Measurements from ENCODE around the gene PRTG. TPM values are rescaled to one million over a fixed set of nuclear protein-coding genes. Genes with fewer than 3 reads are reported as not detected.
A peak's percentile ranks its signal among the peaks of the same experiment; 100 is the strongest.
"Not testable (repeated sequence)": the region's sequence is repeated elsewhere in the genome, so short reads cannot be mapped to it uniquely, and the experiment has no call there.

The PRTG gene
- total RNA-seq = 2.1 and 2.2 TPM in 2 replicates
- long read RNA-seq = 0 reads

DNA sequence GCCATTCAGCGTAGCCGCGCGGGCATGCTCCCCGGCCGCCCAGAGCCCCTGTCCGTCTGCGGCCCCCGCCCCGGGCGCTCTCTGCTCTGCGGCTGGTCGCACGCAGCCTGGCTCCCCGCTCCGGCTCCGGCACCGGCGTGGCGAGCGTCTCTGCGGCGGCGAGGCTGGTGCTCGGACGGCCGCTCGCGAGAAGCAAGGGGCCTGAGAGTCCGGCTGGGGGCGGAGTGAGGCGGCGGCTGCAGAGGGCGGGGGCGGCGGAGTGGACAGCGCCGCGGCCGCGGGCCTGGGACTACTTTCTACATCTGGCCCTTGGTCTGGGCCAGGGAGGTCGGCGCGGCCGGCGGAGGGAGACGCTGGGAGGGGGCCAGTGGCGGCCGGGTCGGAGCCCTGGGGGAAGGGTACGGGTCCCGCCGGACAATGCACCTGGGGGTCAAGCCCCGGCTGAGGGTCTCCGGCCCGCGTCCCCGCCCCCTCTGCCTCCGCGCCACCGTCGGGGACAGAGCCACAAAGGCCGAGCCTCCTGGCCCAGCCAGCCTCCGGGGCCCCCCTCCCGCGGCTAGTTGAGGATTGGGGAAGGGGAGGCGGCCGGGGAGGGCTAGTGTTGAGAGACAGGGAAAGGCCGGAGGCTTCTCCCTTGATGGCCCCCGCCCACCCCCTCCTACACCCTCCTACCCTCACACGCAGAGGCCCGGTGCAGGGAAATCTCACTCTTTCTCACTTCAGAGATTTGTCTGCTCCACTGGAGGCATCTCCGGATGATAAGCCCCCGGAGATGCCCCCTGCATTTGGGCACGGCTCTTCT is at the start of gene PRTG:
Gene PRTG, minus strand, starts transcription at position 226 of the 802 bp plus-strand sequence. Its CDS starts 221 bp downstream, at position 5.
- DNase-seq (ENCODE audit: extremely low spot score, unreplicated experiment) = peak; percentile 91
- peak within 1 kb of the TSS; percentile 70 for H3K27ac Mint-ChIP-seq (ENCODE audit: unreplicated experiment)
- H3K4me3 Mint-ChIP-seq (ENCODE audit: unreplicated experiment) = peak within 1 kb of the TSS; percentile 78
- H3K4me1 Mint-ChIP-seq (ENCODE audit: unreplicated experiment) = peaks cover 4% of the 10 kb centered on the region
- H3K36me3 Mint-ChIP-seq (ENCODE audit: unreplicated experiment) = no peaks in the 10 kb centered on the region
- no peak for TF ChIP-seq CTCF (IDR thresholded peaks at IDR 0.05)
- no peaks in the 10 kb centered on the region for H3K9me3 Mint-ChIP-seq (ENCODE audit: unreplicated experiment)
- H3K27me3 Mint-ChIP-seq (ENCODE audit: unreplicated experiment) = peaks cover 12% of the 10 kb centered on the region

DNA sequence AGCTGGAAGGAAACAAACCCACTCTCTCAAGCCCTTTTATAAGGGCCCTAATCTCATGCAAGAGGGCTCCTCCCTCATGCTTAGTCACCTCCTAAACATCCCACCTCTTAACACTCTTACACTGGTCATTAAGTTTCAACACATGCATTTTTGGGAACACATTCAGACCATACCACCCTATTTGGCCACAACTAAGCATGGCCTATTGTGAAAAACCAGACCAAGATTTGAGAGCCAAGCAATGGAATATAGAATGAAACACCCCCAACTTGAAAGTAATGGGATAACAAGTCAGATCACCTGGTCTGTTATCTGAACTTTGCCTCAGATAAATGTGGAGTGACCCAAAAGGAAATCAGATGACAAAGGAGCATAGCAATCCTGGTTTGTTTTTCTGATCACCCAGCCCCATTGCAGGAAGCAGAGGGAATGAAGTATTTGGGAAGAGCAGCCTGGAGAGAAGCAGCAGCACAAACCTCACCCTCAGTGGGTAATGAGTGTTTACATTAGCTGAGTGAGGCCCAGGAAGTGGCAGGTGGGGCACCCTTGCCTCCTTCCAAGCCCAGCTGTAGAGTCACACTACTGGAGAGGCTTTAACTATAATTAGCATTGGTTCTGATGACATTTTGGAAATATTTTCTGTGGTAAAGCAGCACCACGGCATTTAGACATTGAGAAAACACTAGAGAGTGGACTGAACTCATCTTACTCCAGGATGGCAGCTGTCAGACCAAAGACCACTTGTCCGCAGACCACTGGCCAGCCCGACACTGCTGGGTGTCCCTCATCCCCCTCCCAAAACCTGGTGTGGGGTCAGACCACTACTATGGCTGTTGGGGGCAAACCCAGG is 48.8 kb upstream of the PRTG start:
- no peak for DNase-seq (ENCODE audit: extremely low spot score, unreplicated experiment)
- no peaks in the 10 kb centered on the region for H3K27me3 Mint-ChIP-seq (ENCODE audit: unreplicated experiment)
- H3K36me3 Mint-ChIP-seq (ENCODE audit: unreplicated experiment) = no peaks in the 10 kb centered on the region
- H3K9me3 Mint-ChIP-seq (ENCODE audit: unreplicated experiment) = no peaks in the 10 kb centered on the region
- H3K27ac Mint-ChIP-seq (ENCODE audit: unreplicated experiment) = peak overlapping the region; percentile 34
- H3K4me1 Mint-ChIP-seq (ENCODE audit: unreplicated experiment) = peaks cover 13% of the 10 kb centered on the region
- no peak for TF ChIP-seq CTCF (IDR thresholded peaks at IDR 0.05)
- no peak overlapping the region for H3K4me3 Mint-ChIP-seq (ENCODE audit: unreplicated experiment)

DNA sequence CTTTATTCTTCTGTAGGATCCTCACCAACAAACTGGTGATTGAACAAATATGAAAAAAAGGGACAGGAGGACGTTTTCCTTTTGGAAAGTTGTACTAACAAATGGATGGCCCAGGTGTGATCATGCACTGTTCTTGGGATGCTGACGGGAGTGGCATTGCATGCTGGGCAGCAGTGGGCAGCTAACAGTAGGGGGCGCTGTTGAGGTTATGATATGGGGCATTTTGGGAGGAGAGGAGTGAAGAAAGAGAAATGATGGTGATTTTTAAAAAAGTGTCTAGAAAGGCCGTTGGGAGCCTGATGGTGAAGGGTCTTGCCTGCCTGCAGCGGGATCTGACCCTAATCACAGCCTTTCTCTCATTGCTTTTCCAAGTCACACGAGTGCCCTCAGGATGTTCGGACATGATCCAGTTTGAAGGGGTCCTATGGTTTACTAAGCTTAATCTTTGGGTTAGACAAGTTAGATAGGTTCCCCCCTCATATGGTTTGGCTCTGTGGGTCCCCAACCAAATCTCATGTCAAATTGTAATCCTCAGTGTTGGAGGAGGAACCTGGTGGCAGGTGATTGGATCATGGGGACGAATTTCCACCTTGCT is 46.2 kb upstream of the PRTG start:
- H3K9me3 Mint-ChIP-seq (ENCODE audit: unreplicated experiment) = no peaks in the 10 kb centered on the region
- H3K27ac Mint-ChIP-seq (ENCODE audit: unreplicated experiment) = no peak overlapping the region
- H3K36me3 Mint-ChIP-seq (ENCODE audit: unreplicated experiment) = no peaks in the 10 kb centered on the region
- H3K27me3 Mint-ChIP-seq (ENCODE audit: unreplicated experiment) = no peaks in the 10 kb centered on the region
- peak; percentile 42 for TF ChIP-seq CTCF (IDR thresholded peaks at IDR 0.05)
- DNase-seq (ENCODE audit: extremely low spot score, unreplicated experiment) = no peak
- H3K4me3 Mint-ChIP-seq (ENCODE audit: unreplicated experiment) = no peak overlapping the region
- H3K4me1 Mint-ChIP-seq (ENCODE audit: unreplicated experiment) = peaks cover 9% of the 10 kb centered on the region

- Mint-ChIP-seq H3K27me3 (ENCODE audit: unreplicated experiment) (no peaks in the 10 kb centered on the region), H3K36me3 (ENCODE audit: unreplicated experiment) (no peaks in the 10 kb centered on the region), H3K4me1 (ENCODE audit: unreplicated experiment) (no peaks in the 10 kb centered on the region), H3K4me3 (ENCODE audit: unreplicated experiment) (no peak overlapping the region), H3K27ac (ENCODE audit: unreplicated experiment) (no peak overlapping the region), H3K9me3 (ENCODE audit: unreplicated experiment) (no peaks in the 10 kb centered on the region)
- DNase-seq (ENCODE audit: extremely low spot score, unreplicated experiment) = no peak
- TF ChIP-seq CTCF (IDR thresholded peaks at IDR 0.05) = no peak
Measured at GRCh38 chr15:55786341-55786740, 43.4 kb upstream of the PRTG start.

- not testable (repeated sequence) for H3K9me3 Mint-ChIP-seq (ENCODE audit: unreplicated experiment); H3K27ac Mint-ChIP-seq (ENCODE audit: unreplicated experiment); H3K4me1 Mint-ChIP-seq (ENCODE audit: unreplicated experiment); H3K27me3 Mint-ChIP-seq (ENCODE audit: unreplicated experiment); H3K4me3 Mint-ChIP-seq (ENCODE audit: unreplicated experiment); H3K36me3 Mint-ChIP-seq (ENCODE audit: unreplicated experiment); DNase-seq (ENCODE audit: extremely low spot score, unreplicated experiment)
Measured at GRCh38 chr15:55785593-55785992, 42.6 kb upstream of the PRTG start.

Data from osteocyte (in vitro differentiated cells).